OCI-LY7 (cell line): ENCODE data around the gene DENND4B. TPM values are rescaled to one million over a fixed set of nuclear protein-coding genes. Genes with fewer than 3 reads are reported as not detected.

ENCODE experiments used
- Bru-seq: library from RNA; stranded (reverse); fragments of 400-500 nt; gene quantifications from one replicate; lab custom pipeline; 2021; lab: Mats Ljungman, UMichigan
- BruChase-seq, 2 experiments: library from RNA; stranded (reverse); fragments of 400-500 nt; gene quantifications; one replicate each; lab custom pipeline; 2021; lab: Mats Ljungman, UMichigan
- BruUV-seq: library from RNA; stranded (reverse); fragments of 400-500 nt; replicated peaks from 2 replicates; lab custom pipeline; 2021; lab: Mats Ljungman, UMichigan
- CTCF ChIA-PET: fragments of 300-600 bp; sonication (Branson Sonifier 250); formaldehyde crosslinking; loops from one replicate; lab custom pipeline; 2022; ENCODE audit warnings: antibody characterized with exemption; ENCODE audit not compliant: unreplicated experiment; lab: Charles Lee
- POLR2A ChIA-PET: fragments of 300-600 bp; sonication (Branson Sonifier 250); formaldehyde crosslinking; loops from one replicate; lab custom pipeline; 2022; ENCODE audit warnings: antibody characterized with exemption; lab: Charles Lee
- DNase-seq: peaks from one replicate; pipeline ENCODE4 v3.0.0-alpha.2; 2015; ENCODE audit warnings: low spot score
- H2AFZ ChIP-seq: fragments of 200-600 bp; sonication (generic), shearing (Covaris generic); 2 replicates; pipeline ENCODE4 v1.6.1; 2014; ENCODE audit warnings: mild to moderate bottlenecking, antibody characterized with exemption, low read length, moderate library complexity
- H3K27ac ChIP-seq: fragments of 200-600 bp; sonication (generic); 2 replicates; pipeline ENCODE4 v1.5.1; 2014; ENCODE audit warnings: mixed run types, low read depth, mild to moderate bottlenecking, moderate library complexity, low read length, inconsistent platforms; ENCODE audit not compliant: poor library complexity, severe bottlenecking
- H3K36me3 ChIP-seq: fragments of 200-600 bp; sonication (generic); 2 replicates; pipeline ENCODE4 v1.6.1; 2014; ENCODE audit warnings: mild to moderate bottlenecking, antibody characterized with exemption, low read length, moderate library complexity, mixed read lengths; ENCODE audit not compliant: insufficient read depth
- H3K4me1 ChIP-seq: fragments of 200-600 bp; sonication (generic); 2 replicates; pipeline ENCODE4 v1.5.1; 2014; ENCODE audit warnings: mild to moderate bottlenecking, low read length; ENCODE audit not compliant: insufficient read depth, poor library complexity, severe bottlenecking
- H3K4me2 ChIP-seq: fragments of 200-600 bp; sonication (generic); 2 replicates; pipeline ENCODE4 v1.6.1; 2014; ENCODE audit warnings: mild to moderate bottlenecking, low read length
- H3K4me3 ChIP-seq: fragments of 200-600 bp; sonication (generic); 2 replicates; pipeline ENCODE4 v1.5.1; 2014; ENCODE audit warnings: mild to moderate bottlenecking, low read depth, low read length; ENCODE audit not compliant: poor library complexity, severe bottlenecking
- H3K79me2 ChIP-seq: fragments of 200-600 bp; sonication (generic); 2 replicates; pipeline ENCODE4 v1.6.1; 2016; ENCODE audit warnings: low read depth, mild to moderate bottlenecking, low read length, moderate library complexity, mixed read lengths; ENCODE audit not compliant: insufficient read depth
- H3K9me2 ChIP-seq: fragments of 200-600 bp; sonication (generic); 2 replicates; pipeline ENCODE4 v1.6.1; 2016; ENCODE audit warnings: mild to moderate bottlenecking, low read length, mixed read lengths; ENCODE audit not compliant: insufficient read depth
- H3K9me3 ChIP-seq: fragments of 200-600 bp; sonication (generic); 2 replicates; pipeline ENCODE4 v1.6.1; 2014; ENCODE audit warnings: mild to moderate bottlenecking, mixed run types, low read length, mixed read lengths
- H4K20me1 ChIP-seq: fragments of 200-600 bp; sonication (generic); 2 replicates; pipeline ENCODE4 v1.6.1; 2014; ENCODE audit warnings: mild to moderate bottlenecking, antibody characterized with exemption, low read length, moderate library complexity, mixed read lengths; ENCODE audit not compliant: insufficient read depth
- EZH2phosphoT487 ChIP-seq: fragments of 200-600 bp; sonication (generic); IDR thresholded peaks from 2 replicates; pipeline ENCODE4 v1.6.1; 2018; ENCODE audit warnings: low read depth, borderline replicate concordance, mild to moderate bottlenecking, mixed run types, antibody characterized with exemption, low read length, moderate library complexity, mixed read lengths
- intact Hi-C: fragments of 100-400 bp; cut with micrococcal nuclease; formaldehyde crosslinking; loops from one replicate; pipeline ENCODE4 v1.10.0; 2022; ENCODE audit not compliant: unreplicated experiment
- long read RNA-seq: library from polyadenylated mRNA; stranded (forward); transcript quantifications from one replicate; pipeline ENCODE4 v2.0.0, GENCODE V29; 2022
- total RNA-seq, 2 experiments: library from RNA; depleted of rRNA in 1 of 2; stranded (reverse); fragments of >200 nt in 1 of 2; shearing (Covaris generic) in 1 of 2; gene quantifications; 2 replicates each; pipeline ENCODE4 v1.2.3, GENCODE V29; 2014 to 2022
- TF ChIP-seq, protein P1 (sequence below): fragments of 200-600 bp; sonication (generic); conservative IDR thresholded peaks from 2 replicates; pipeline ENCODE4 v1.5.1; 2014; ENCODE audit warnings: mild to moderate bottlenecking, antibody characterized with exemption, low read length, moderate library complexity, mixed read lengths

The DENND4B gene, protein sequence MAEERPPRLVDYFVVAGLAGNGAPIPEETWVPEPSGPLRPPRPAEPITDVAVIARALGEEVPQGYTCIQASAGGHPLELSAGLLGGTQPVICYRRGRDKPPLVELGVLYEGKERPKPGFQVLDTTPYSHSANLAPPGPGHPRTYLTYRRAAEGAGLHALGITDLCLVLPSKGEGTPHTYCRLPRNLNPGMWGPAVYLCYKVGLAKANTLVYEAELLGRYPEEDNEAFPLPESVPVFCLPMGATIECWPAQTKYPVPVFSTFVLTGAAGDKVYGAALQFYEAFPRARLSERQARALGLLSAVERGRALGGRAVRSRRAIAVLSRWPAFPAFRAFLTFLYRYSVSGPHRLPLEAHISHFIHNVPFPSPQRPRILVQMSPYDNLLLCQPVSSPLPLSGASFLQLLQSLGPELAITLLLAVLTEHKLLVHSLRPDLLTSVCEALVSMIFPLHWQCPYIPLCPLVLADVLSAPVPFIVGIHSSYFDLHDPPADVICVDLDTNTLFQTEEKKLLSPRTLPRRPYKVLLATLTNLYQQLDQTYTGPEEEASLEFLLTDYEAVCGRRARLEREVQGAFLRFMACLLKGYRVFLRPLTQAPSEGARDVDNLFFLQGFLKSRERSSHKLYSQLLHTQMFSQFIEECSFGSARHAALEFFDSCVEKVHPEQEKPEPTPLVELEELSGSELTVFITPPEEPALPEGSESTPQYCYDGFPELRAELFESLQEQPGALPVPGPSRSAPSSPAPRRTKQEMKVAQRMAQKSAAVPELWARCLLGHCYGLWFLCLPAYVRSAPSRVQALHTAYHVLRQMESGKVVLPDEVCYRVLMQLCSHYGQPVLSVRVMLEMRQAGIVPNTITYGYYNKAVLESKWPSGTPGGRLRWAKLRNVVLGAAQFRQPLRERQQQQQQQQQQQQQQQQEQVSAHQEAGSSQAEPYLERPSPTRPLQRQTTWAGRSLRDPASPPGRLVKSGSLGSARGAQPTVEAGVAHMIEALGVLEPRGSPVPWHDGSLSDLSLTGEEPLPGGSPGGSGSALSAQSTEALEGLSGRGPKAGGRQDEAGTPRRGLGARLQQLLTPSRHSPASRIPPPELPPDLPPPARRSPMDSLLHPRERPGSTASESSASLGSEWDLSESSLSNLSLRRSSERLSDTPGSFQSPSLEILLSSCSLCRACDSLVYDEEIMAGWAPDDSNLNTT (N-terminal part only)
- total RNA-seq (2014; rRNA removed; shearing (Covaris generic)) (41.8 and 50.5 TPM in 2 replicates), total RNA-seq (2022) (160 and 164 TPM in 2 replicates), Bru-seq, nascent RNA (percentile 76 among the genes with signal in this experiment), BruChase-seq, experiment 1, labeled RNA remaining after a 6-hour chase (percentile 90 among the genes with signal in this experiment), BruChase-seq, experiment 2, labeled RNA remaining after a 2-hour chase (percentile 89 among the genes with signal in this experiment)
- long read RNA-seq, partial matches to known transcripts: 65 of 123 reads
- long read RNA-seq, other reads (novel, unspliced or antisense): 58 of 123 reads

DNA sequence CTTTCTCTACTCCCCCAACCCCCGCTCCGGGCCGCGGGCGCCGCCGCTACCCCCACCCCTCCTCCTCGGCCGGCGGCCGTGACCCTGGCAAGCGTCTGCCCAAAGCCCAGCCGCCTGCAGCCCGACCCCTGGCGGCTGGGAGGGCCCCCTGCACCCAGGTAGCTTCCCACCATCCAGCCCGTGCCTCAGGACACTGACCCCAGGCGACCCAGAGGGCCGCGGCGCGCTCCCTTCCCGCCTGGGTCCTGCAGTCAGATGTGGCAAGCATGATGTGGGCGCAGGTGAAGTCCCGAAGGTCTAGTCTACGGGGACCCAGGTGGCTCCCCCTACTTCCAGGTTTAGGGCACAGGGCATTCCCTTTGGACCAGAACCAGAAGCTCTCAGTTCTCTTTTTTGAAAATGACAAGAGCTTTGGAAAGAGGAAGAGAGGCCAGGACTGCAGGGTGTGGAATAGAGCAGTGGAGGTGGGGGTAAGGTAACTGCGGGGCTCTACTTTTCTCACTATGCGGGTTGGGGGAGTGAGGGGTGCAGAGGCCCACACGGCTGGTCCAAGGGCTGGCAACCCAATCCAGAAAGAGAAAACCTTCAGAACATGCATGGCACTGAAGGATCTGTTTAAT is at the start of gene DENND4B:
Gene DENND4B, minus strand, starts transcription at position 97 of the 620 bp plus-strand sequence. CDS start 2,344 bp downstream, outside the sequence.
- Histone ChIP-seq H3K27ac (peak within 1 kb of the TSS; percentile 92), H3K36me3 (peaks cover 74% of the 10 kb centered on the region), H4K20me1 (no peaks in the 10 kb centered on the region), H3K9me2 (no peaks in the 10 kb centered on the region), H3K9me3 (no peaks in the 10 kb centered on the region), H2AFZ (peak within 1 kb of the TSS; percentile 27; the same call in 1 of the 2 replicates), H3K4me1 (peaks cover 35% of the 10 kb centered on the region), H3K4me2 (peak within 1 kb of the TSS; percentile 96), H3K4me3 (peak within 1 kb of the TSS; percentile 86), H3K79me2 (peaks cover 20% of the 10 kb centered on the region)
- POLR2A ChIA-PET: interaction anchor here (0.8 to 4.2 kb wide), 6 partner anchors 10 to 43 kb away, joined by 3 to 32 read pairs (median 8); partner anchors contain the start of genes CREB3L4 and GATAD2B
- intact Hi-C loops: loop anchor here (1.0 to 2.0 kb wide), 4 partner anchors 12 to 149 kb away; partner anchors contain the start of genes CRTC2 and RAB13
- TF ChIP-seq EZH2phosphoT487: no peak
- TF ChIP-seq, protein P1, sequence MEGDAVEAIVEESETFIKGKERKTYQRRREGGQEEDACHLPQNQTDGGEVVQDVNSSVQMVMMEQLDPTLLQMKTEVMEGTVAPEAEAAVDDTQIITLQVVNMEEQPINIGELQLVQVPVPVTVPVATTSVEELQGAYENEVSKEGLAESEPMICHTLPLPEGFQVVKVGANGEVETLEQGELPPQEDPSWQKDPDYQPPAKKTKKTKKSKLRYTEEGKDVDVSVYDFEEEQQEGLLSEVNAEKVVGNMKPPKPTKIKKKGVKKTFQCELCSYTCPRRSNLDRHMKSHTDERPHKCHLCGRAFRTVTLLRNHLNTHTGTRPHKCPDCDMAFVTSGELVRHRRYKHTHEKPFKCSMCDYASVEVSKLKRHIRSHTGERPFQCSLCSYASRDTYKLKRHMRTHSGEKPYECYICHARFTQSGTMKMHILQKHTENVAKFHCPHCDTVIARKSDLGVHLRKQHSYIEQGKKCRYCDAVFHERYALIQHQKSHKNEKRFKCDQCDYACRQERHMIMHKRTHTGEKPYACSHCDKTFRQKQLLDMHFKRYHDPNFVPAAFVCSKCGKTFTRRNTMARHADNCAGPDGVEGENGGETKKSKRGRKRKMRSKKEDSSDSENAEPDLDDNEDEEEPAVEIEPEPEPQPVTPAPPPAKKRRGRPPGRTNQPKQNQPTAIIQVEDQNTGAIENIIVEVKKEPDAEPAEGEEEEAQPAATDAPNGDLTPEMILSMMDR: peak; percentile 87
- DNase-seq: peak; percentile 90
- CTCF ChIA-PET: interaction anchor here (1.3 kb wide), 1 partner anchor 20 kb away, joined by 6 read pairs; the partner anchor contains the start of gene CREB3L4
- BruUV-seq: TSS peak; percentile 76

DNA sequence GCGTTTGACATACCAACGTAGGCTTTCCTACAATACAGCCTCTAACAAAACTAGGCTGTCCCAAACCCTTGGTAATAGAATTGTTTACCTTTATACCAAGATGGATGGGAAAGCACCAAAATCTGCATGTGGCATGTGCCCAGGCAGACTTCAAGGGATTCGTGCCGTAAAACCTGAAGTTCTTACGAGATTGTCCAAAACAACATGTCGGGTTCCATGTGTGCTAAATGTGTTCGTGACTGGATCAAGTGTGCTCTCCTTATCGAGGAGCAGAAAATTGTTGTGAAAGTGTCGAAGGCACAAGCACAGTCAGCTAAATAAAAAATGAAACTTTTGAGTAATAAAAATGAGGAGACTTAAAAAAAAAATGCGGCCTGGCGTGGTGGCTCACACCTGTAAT is 49.1 kb upstream of the DENND4B start:
- ChIA-PET CTCF (no interaction called here), POLR2A (interaction anchor here (0.6 to 1.0 kb wide), 2 partner anchors 182 to 201 kb away, joined by 3 to 4 read pairs; no protein-coding TSS in a partner anchor)
- TF ChIP-seq, protein P1: no peak
- no peak for TF ChIP-seq EZH2phosphoT487
- Histone ChIP-seq H3K27ac (no peak overlapping the region), H3K79me2 (peaks cover 26% of the 10 kb centered on the region), H4K20me1 (peaks cover 5% of the 10 kb centered on the region; the same call in 1 of the 2 replicates), H3K9me2 (no peaks in the 10 kb centered on the region), H2AFZ (no peak overlapping the region), H3K9me3 (no peaks in the 10 kb centered on the region; the same call in 1 of the 2 replicates), H3K4me3 (no peak overlapping the region), H3K4me2 (no peak overlapping the region), H3K4me1 (peaks cover 25% of the 10 kb centered on the region), H3K36me3 (peaks cover 59% of the 10 kb centered on the region)
- DNase-seq: no peak
- intact Hi-C loops: no loop called here
- no TSS peak for BruUV-seq
